ENCODE data around the gene LST1.

DNA sequence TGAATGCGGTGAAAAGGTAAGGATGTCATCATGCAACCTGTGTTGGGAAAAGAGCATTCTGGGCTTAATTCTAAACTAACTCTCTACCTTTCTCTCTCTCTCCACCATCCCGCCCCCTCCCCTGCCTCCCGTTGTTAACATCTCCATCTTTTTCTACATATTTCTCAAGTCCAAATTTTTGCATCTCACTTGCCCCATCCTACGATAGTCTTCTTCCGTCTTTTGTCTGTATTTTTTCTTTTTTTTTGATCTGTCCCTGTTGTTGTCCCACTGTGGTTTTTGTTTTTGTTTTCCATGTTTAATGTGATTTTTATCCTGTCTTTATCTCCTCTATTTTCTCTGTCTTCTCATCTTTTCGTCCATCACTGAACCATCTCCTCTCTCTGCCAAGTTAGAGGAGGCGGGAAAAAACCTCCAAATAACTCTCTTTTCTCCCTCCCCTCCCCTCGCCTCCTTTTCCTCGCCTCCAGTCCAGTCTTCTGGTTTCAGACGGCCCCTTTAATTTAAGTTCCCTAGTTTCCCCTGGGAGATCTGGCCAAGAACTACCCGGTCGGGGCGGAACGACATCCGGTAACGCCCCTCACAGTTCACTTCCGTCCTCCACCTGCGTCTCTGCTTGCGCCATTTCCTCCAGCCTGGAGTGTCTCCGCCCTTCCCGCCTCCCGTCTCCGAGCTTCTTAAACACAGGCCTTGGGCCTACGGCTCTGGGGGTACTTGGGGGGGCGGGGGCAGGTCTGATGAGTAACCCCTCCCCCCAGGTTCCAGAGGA is 38.9 kb upstream of the LST1 start, which contains the start of gene NFKBIL1:
- TF ChIP-seq, protein P1, sequence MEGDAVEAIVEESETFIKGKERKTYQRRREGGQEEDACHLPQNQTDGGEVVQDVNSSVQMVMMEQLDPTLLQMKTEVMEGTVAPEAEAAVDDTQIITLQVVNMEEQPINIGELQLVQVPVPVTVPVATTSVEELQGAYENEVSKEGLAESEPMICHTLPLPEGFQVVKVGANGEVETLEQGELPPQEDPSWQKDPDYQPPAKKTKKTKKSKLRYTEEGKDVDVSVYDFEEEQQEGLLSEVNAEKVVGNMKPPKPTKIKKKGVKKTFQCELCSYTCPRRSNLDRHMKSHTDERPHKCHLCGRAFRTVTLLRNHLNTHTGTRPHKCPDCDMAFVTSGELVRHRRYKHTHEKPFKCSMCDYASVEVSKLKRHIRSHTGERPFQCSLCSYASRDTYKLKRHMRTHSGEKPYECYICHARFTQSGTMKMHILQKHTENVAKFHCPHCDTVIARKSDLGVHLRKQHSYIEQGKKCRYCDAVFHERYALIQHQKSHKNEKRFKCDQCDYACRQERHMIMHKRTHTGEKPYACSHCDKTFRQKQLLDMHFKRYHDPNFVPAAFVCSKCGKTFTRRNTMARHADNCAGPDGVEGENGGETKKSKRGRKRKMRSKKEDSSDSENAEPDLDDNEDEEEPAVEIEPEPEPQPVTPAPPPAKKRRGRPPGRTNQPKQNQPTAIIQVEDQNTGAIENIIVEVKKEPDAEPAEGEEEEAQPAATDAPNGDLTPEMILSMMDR (IDR thresholded peaks at IDR 0.05; ENCODE audit: low read depth, low read length, poor library complexity, severe bottlenecking), result peak; percentile 8
- no peak for TF ChIP-seq EZH2phosphoT487 (IDR thresholded peaks at IDR 0.05; ENCODE audit: borderline replicate concordance, low read length)
